Smooth muscle cell (in vitro differentiated cells): ENCODE measurements around the gene SNX27. TPM values are rescaled to one million over a fixed set of nuclear protein-coding genes. Genes with fewer than 3 reads are reported as not detected.

ENCODE experiments used
- DNase-seq: peaks from one replicate; lab custom pipeline; 2025; ENCODE audit not compliant: unreplicated experiment; lab: John Stamatoyannopoulos, UW
- H2AFZ ChIP-seq: fragments of 200-600 bp; sonication (generic); 2 replicates; pipeline ENCODE4 v1.6.0; 2016; ENCODE audit warnings: antibody characterized with exemption, low read depth, mild to moderate bottlenecking
- H3F3A ChIP-seq: fragments of 200-600 bp; sonication (generic); 2 replicates; pipeline ENCODE4 v1.6.0; 2017; ENCODE audit warnings: antibody characterized with exemption, low read depth
- H3K27ac ChIP-seq: fragments of 200-600 bp; sonication (generic); 2 replicates; pipeline ENCODE4 v1.5.1; 2016; ENCODE audit warnings: low read depth, mild to moderate bottlenecking
- H3K27me3 ChIP-seq: fragments of 200-600 bp; sonication (generic); 2 replicates; pipeline ENCODE4 v1.6.1; 2016; ENCODE audit warnings: low read depth, mild to moderate bottlenecking
- H3K36me3 ChIP-seq: fragments of 200-600 bp; sonication (generic); 2 replicates; pipeline ENCODE4 v1.5.1; 2016; ENCODE audit warnings: low read depth
- H3K4me1 ChIP-seq: fragments of 200-600 bp; sonication (generic); 2 replicates; pipeline ENCODE4 v1.5.1; 2016; ENCODE audit warnings: low read depth
- H3K4me2 ChIP-seq: fragments of 200-600 bp; sonication (generic); 2 replicates; pipeline ENCODE4 v1.6.0; 2016; ENCODE audit warnings: mild to moderate bottlenecking
- H3K4me3 ChIP-seq: fragments of 200-600 bp; sonication (generic); 2 replicates; pipeline ENCODE4 v1.5.1; 2016; ENCODE audit warnings: mild to moderate bottlenecking
- H3K79me2 ChIP-seq: fragments of 200-600 bp; sonication (generic); 2 replicates; pipeline ENCODE4 v1.6.0; 2016; ENCODE audit warnings: low read depth, mild to moderate bottlenecking
- H3K9ac ChIP-seq: fragments of 200-600 bp; sonication (generic); 2 replicates; pipeline ENCODE4 v1.6.0; 2016; ENCODE audit warnings: low read depth
- H3K9me3 ChIP-seq: fragments of 200-600 bp; sonication (generic); replicated peaks from 2 replicates; pipeline ENCODE4 v1.5.1; 2016; ENCODE audit warnings: low read depth
- H4K20me1 ChIP-seq: fragments of 200-600 bp; sonication (generic); 2 replicates; pipeline ENCODE4 v1.6.0; 2016; ENCODE audit warnings: low read depth
- WGBS: methylation state at CpG from one replicate; pipeline ENCODE4 v1.1.7; 2016; ENCODE audit warnings: low lambda C conversion rate; 5-methylcytosine and 5-hydroxymethylcytosine counted together
- polyA plus RNA-seq: library from polyadenylated mRNA; unstranded; fragments of >200 nt; fragmentation: Nextera tagmentation; extraction: Ambion mirVana; gene quantifications from 2 replicates; pipeline ENCODE4 v1.2.1, GENCODE V29; 2016
- total RNA-seq: library from RNA; depleted of rRNA; stranded (reverse); fragments of >200 nt; gene quantifications from 2 replicates; pipeline ENCODE4 v1.2.3, GENCODE V29; 2014
- TF ChIP-seq, protein P1 (sequence below): fragments of 200-600 bp; sonication (generic); IDR thresholded peaks from 2 replicates; pipeline ENCODE4 v1.5.1; 2017; ENCODE audit warnings: borderline replicate concordance, mild to moderate bottlenecking, antibody characterized with exemption; ENCODE audit not compliant: insufficient read depth, poor library complexity, severe bottlenecking

The SNX27 gene
- total and polyA plus RNA-seq, 2 experiments from 2014 or later: 11.9 to 20.9 TPM

DNA sequence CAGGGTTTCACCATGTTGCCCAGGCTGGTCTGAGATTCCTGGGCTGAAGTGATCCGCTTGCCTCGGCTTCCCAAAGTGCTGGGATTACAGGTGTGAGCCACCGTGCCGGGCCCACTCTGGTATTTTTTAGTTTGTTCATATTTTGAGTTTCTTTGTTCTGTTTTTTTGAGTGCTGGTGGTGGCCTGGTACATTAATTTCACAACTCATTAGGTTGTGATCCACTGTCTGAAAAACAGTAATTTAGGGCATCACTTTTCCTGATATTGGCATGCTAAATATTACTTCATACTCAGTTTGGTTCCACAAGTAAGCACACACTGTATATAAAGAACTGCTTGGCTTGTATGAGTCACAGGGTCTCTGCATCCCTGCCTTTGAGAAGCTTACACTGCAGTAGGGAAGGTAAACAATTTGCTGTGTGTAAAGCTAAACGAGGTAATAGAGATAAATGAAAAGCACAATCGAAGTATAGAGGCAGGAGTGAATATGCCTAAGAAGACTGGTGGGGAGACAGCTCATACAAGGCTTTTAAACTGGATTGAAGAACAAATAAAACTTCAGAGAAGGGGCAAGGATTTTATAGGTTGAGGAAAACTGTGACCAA is 7.7 kb downstream of the SNX27 start:
- no peak overlapping the region for H3K9ac ChIP-seq
- H3K79me2 ChIP-seq: peaks cover 78% of the 10 kb centered on the region
- no peak for DNase-seq
- H4K20me1 ChIP-seq: peaks cover 86% of the 10 kb centered on the region
- peak overlapping the region; percentile 75 for H3K27ac ChIP-seq
- no peak overlapping the region for H3K4me3 ChIP-seq
- peaks cover 26% of the 10 kb centered on the region for H3K4me1 ChIP-seq
- 58% methylated on average over 6 of the region's 6 CpGs for WGBS
- H3K4me2 ChIP-seq: peak overlapping the region; percentile 71
- H3K27me3 ChIP-seq: no peaks in the 10 kb centered on the region
- no peak overlapping the region for H2AFZ ChIP-seq
- TF ChIP-seq, protein P1, sequence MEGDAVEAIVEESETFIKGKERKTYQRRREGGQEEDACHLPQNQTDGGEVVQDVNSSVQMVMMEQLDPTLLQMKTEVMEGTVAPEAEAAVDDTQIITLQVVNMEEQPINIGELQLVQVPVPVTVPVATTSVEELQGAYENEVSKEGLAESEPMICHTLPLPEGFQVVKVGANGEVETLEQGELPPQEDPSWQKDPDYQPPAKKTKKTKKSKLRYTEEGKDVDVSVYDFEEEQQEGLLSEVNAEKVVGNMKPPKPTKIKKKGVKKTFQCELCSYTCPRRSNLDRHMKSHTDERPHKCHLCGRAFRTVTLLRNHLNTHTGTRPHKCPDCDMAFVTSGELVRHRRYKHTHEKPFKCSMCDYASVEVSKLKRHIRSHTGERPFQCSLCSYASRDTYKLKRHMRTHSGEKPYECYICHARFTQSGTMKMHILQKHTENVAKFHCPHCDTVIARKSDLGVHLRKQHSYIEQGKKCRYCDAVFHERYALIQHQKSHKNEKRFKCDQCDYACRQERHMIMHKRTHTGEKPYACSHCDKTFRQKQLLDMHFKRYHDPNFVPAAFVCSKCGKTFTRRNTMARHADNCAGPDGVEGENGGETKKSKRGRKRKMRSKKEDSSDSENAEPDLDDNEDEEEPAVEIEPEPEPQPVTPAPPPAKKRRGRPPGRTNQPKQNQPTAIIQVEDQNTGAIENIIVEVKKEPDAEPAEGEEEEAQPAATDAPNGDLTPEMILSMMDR: no peak
- peaks cover 41% of the 10 kb centered on the region for H3F3A ChIP-seq
- H3K9me3 ChIP-seq: no peaks in the 10 kb centered on the region
- no peaks in the 10 kb centered on the region for H3K36me3 ChIP-seq

DNA sequence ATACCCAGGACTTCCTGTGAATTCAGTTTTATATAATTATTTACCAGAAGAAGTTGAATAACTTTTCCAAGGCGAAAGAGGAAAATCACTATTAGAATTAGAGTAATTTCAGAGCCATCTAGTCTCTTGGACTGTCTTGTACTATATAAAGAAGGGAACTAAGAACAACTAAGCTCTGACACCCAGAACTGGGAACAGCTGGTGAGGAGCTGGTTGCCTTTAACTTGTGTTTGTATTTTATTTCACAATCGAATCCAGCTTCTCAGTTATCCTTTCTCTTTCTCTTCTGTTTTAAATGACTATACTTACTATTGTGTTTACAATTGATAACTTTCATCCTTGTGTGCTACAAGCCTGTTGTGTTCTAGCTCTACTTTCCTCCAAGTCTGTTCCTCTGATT is 8.4 kb downstream of the SNX27 start:
- H3F3A ChIP-seq: peaks cover 41% of the 10 kb centered on the region
- H3K9ac ChIP-seq: no peak overlapping the region
- H3K36me3 ChIP-seq: no peaks in the 10 kb centered on the region
- no peak overlapping the region for H2AFZ ChIP-seq
- TF ChIP-seq, protein P1: no peak
- H3K9me3 ChIP-seq: no peaks in the 10 kb centered on the region
- H3K27me3 ChIP-seq: no peaks in the 10 kb centered on the region
- no peak for DNase-seq
- peak overlapping the region; percentile 71 for H3K4me2 ChIP-seq
- H3K79me2 ChIP-seq: peaks cover 79% of the 10 kb centered on the region
- no peak overlapping the region for H3K4me3 ChIP-seq
- H3K4me1 ChIP-seq: peaks cover 26% of the 10 kb centered on the region
- WGBS: 68% methylated on average over 2 of the region's 2 CpGs
- peak overlapping the region; percentile 75 for H3K27ac ChIP-seq
- H4K20me1 ChIP-seq: peaks cover 86% of the 10 kb centered on the region

DNA sequence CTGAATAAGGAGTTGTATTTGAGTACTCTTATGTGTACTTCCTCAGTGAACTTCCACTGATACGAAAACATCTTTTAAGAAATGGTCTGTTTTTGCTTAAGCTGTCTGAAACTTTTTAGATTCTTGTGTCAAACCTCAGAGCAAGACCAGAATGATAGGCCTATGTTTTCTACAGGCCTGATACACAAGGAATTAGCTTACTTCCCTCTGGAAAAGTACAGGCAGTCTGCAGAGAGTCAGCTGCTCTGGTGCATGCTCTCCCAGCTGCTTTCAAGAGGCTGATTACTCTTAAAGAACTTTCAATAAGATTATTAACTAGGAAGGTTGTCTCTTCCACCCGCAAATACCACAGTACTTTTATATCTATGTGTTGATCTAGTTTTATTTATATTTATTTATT is 9.5 kb downstream of the SNX27 start:
- Histone ChIP-seq H4K20me1 (peaks cover 86% of the 10 kb centered on the region), H3K4me1 (peaks cover 26% of the 10 kb centered on the region), H3F3A (peaks cover 41% of the 10 kb centered on the region), H3K27ac (peak overlapping the region; percentile 75), H3K79me2 (peaks cover 88% of the 10 kb centered on the region), H2AFZ (no peak overlapping the region), H3K27me3 (no peaks in the 10 kb centered on the region), H3K4me3 (no peak overlapping the region), H3K9ac (no peak overlapping the region), H3K36me3 (no peaks in the 10 kb centered on the region), H3K4me2 (peak overlapping the region; percentile 35), H3K9me3 (no peaks in the 10 kb centered on the region)
- no peak for DNase-seq
- TF ChIP-seq, protein P1: no peak
- 29% methylated on average over 2 of the region's 2 CpGs for WGBS

DNA sequence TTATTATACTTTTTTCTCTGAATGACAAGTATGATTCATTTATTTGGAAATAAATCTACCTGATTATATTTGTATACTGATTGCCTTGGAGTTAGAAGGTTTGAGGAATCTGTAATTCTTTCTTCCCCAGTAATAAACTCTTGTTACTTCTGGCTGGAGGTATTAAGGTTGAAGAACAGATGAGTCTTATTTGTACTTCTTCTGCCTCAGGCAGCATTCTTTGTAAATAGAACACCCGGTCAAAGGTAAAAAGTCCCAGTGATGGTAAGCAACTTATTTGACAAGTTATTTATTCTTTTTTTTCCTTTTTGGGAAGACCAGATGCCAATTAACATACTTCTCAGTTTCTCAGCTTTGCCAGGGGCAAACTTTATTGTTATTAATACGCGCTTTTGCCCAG is 12.9 kb downstream of the SNX27 start:
- Histone ChIP-seq H3K79me2 (peaks cover 90% of the 10 kb centered on the region), H3F3A (peaks cover 27% of the 10 kb centered on the region), H3K4me1 (peaks cover 19% of the 10 kb centered on the region), H4K20me1 (peaks cover 63% of the 10 kb centered on the region), H3K36me3 (no peaks in the 10 kb centered on the region), H3K9ac (no peak overlapping the region), H3K4me2 (no peak overlapping the region), H2AFZ (no peak overlapping the region), H3K27me3 (no peaks in the 10 kb centered on the region), H3K27ac (no peak overlapping the region), H3K9me3 (no peaks in the 10 kb centered on the region), H3K4me3 (no peak overlapping the region)
- TF ChIP-seq, protein P1: no peak
- 86% methylated on average over 3 of the region's 3 CpGs for WGBS
- DNase-seq: no peak
